ENCODE results near the gene NTM.
"Not testable (repeated sequence)": the region's sequence is repeated elsewhere in the genome, so short reads cannot be mapped to it uniquely, and the experiment has no call there.

The NTM gene

DNA sequence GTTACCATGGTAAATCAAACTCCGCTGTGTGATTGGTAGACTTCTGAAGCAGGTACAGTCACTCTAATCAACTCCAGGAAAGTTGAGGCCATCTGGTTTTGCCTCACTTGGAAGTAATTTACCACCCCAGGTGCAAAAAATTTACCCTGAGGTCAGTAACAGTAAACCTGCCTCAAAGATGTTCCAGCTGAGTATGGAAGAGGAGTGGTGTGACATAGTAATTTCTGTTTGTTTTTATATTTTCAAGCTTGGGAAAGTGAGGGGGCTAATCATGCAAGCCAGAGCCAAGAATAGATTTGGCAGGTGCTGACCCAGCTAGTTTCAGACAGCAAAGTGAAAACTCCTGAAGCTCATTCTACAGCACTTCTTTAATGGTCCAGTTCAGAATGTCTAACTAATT lies 691.6 kb downstream of the NTM start:
- no peak for TF ChIP-seq CTCF (IDR thresholded peaks at IDR 0.05; ENCODE audit: low read depth, low read length)

DNA sequence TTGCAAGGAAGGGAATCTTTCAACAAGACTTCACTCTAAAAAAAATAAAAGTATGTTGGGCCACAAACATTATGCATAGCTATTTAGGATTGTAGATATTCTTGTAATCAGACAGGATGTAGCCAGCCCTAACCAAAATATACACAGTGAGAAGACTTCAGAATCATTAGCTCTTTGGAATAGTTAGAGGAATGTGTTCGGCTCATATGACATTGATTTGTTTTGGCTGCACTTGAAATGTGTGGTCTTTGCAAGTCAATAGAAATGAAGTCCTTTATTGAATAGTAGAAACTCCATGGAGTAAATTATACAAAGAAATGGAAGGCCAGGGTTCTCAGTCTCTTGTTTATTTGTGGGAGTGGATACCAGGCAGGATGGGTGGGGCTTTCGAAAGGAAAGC lies 692.1 kb downstream of the NTM start:
- TF ChIP-seq CTCF (IDR thresholded peaks at IDR 0.05; ENCODE audit: low read depth, low read length) = no peak

More for the DNA sequence above, 691.6 kb downstream of the NTM start:
- DNase-seq (ENCODE audit: extremely low read depth, low read depth) = no peak

DNA sequence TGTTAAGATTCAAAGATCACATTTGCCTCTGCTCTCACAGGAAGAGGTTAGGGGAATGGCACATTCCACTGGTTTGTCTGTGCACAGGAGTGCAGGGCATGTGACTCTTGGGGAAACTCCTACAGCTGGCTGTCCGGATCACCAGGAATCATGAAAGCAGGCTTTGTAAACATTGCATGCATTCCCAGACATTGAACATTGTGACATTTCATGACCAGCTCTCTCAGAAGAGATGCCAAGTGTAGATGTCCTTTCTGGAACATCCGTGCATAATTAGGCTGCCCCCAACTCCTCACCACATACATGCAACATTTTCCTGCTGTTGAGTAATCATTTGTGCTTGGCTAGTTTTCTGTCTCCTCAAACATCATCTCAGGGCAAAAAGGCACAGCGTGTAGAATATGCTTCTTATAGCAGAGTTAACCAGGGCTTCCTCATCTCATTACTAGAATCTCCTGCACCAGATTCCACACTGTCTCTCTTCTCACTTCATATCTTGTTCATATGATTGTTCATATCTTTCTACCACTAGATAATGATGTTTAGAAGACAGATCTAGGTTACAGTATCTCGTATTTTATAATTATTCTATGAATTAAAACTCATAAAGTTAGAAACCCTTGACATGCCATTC lies 694.7 kb downstream of the NTM start:
- TF ChIP-seq CTCF (IDR thresholded peaks at IDR 0.05; ENCODE audit: low read depth, low read length) = no peak
- DNase-seq (ENCODE audit: extremely low read depth, low read depth) = peak; percentile 93

More for the DNA sequence above, 692.1 kb downstream of the NTM start:
- no peak for DNase-seq (ENCODE audit: extremely low read depth, low read depth)

DNA sequence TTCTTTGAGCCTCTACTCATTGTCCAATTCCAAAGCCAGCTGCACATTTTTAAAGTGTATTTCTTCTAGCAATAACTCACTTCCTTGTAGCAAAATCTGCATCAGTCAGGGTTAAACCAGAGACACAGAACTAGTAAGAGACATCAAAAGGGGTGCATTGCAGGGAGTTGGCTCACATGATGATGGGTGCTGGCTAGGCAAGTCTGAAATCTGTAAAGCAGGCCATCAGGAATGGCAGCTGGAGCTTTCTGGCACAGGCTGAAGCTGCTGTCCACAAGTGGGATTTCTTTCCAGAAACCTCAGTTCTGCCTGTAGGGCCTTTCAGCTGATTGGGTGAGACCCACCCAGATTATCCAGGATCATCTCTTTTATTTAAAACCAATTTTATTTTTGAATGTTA lies 698.1 kb downstream of the NTM start:
- no peak for TF ChIP-seq CTCF (IDR thresholded peaks at IDR 0.05; ENCODE audit: low read depth, low read length)
- DNase-seq (ENCODE audit: extremely low read depth, low read depth) = no peak

- DNase-seq (ENCODE audit: extremely low read depth, low read depth) = not testable (repeated sequence)
Observed at GRCh38 chr11:132069593-132069992, 699.2 kb downstream of the NTM start.

- not testable (repeated sequence) for DNase-seq (ENCODE audit: extremely low read depth, low read depth)
Observed at GRCh38 chr11:132070907-132071306, 700.5 kb downstream of the NTM start.

DNA sequence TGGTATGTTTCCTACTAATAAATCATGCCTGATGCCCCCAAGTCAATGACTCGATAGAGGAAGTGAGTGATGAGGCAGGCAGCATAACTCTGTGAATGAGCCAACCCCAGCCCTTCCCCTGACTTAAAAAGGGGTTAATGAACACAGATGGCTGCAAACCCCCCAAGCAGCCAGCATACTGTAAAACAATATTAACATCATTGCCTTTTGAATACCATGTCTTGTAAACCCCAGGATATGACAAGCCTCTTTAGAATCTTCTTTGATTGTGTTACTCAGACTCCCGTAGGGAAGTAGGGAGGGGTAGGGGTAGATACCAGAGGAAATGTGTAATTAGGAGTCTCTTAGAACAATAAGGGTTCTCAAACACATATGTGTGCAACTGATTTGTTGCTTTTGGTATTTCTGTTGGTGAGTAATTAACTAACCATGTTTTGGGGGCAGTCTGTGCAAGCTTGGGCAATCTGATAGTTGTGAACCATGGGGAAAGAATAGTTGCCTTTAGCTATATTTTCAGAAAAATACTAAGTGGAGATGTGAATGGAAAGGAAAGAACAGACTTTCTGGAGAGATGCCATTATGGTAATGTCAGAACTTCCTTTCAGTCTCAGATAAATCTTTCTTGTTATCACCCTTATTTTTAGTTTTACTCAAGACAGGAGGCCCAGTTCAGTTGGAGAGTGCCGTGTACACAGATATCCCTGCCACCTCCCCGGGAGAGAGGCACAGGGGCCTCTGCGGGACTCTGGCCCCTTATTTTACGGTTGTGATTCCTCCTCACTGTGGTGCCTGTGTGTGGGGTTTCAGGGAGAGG lies 701.8 kb downstream of the NTM start:
- TF ChIP-seq CTCF (IDR thresholded peaks at IDR 0.05; ENCODE audit: low read depth, low read length) = no peak
- DNase-seq (ENCODE audit: extremely low read depth, low read depth) = peak; percentile 90

GRCh38 chr11:132072858-132073211 lies 702.4 kb downstream of the NTM start:
- no peak for DNase-seq (ENCODE audit: extremely low read depth, low read depth)

More at GRCh38 chr11:132072858-132073211, 702.4 kb downstream of the NTM start:
- TF ChIP-seq CTCF (IDR thresholded peaks at IDR 0.05; ENCODE audit: low read depth, low read length) = no peak

Data from AG09319 (cell line).